D721Med (cell line): ENCODE results near the gene WWTR1.

Experiments used
- DNase-seq: peaks from one replicate; pipeline ENCODE4 v3.0.0; 2011; ENCODE audit warnings: low spot score; ENCODE audit not compliant: insufficient read length
- FAIRE-seq: peaks from 2 replicates; lab custom pipeline; 2011; peaks lifted over from hg19 to GRCh38; lab: Jason Lieb, UNC
- TF ChIP-seq, protein P1 (sequence below): IDR thresholded peaks from 2 replicates; pipeline ENCODE4 v1.5.1; 2012; ENCODE audit warnings: mild to moderate bottlenecking, control low read depth; ENCODE audit not compliant: insufficient read depth; ENCODE audit errors: missing control alignments

Gene WWTR1

GRCh38 chr3:149655826-149656574, 1.8 kb downstream of the WWTR1 start:
- DNase-seq = no peak
- FAIRE-seq = no peak
- TF ChIP-seq, protein P1, sequence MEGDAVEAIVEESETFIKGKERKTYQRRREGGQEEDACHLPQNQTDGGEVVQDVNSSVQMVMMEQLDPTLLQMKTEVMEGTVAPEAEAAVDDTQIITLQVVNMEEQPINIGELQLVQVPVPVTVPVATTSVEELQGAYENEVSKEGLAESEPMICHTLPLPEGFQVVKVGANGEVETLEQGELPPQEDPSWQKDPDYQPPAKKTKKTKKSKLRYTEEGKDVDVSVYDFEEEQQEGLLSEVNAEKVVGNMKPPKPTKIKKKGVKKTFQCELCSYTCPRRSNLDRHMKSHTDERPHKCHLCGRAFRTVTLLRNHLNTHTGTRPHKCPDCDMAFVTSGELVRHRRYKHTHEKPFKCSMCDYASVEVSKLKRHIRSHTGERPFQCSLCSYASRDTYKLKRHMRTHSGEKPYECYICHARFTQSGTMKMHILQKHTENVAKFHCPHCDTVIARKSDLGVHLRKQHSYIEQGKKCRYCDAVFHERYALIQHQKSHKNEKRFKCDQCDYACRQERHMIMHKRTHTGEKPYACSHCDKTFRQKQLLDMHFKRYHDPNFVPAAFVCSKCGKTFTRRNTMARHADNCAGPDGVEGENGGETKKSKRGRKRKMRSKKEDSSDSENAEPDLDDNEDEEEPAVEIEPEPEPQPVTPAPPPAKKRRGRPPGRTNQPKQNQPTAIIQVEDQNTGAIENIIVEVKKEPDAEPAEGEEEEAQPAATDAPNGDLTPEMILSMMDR = no peak

DNA sequence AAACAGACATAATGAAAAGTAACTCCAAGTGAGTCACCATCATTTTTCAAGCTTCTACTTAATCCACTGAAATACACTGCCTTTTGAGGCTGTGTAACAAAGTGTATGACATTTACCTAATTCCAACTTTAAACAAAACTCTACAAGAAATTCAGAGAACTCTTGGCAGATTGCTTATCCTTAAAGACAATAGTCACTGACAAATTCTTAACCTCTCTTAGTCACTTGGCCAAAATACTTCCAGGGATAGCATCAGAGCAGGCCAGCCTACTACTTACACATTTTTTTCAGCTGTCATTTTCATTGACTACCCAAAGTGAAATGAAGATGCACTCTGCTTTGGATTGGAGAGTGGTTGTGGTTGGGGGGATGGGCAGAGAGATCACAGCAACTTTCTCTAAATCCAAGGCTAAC, 3.6 kb downstream of the WWTR1 start:
- FAIRE-seq = no peak
- TF ChIP-seq, protein P1 = no peak
- no peak for DNase-seq

GRCh38 chr3:149653564-149653963, 4.3 kb downstream of the WWTR1 start:
- no peak for FAIRE-seq
- TF ChIP-seq, protein P1 = no peak
- no peak for DNase-seq

DNA sequence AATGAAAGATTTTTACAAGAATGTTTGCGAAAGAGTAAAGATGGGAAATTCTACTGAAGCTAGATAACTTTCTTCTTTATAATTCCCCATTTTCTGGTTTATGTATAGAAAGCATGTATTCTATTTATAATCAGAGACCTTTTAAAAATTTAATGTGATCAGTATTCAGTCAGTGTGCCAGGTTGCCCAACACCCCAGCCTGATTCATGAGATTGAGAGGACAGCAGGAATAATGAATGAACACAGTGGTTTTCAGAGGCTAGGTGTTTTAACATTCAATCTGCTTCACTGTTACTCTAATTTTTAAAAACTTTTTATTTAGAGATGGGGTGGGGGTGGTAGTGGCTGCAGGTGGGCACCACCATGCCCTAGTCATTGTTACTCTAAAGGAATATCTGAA, 4.7 kb downstream of the WWTR1 start:
- DNase-seq (no peak), FAIRE-seq (no peak)
- TF ChIP-seq, protein P1 = no peak

- DNase-seq (no peak), FAIRE-seq (no peak)
Observed at GRCh38 chr3:149650828-149651227, 7.0 kb downstream of the WWTR1 start.

GRCh38 chr3:149648525-149648924, 9.3 kb downstream of the WWTR1 start:
- TF ChIP-seq, protein P1 = no peak
- FAIRE-seq (no peak), DNase-seq (no peak)

More at GRCh38 chr3:149650828-149651227, 7.0 kb downstream of the WWTR1 start:
- TF ChIP-seq, protein P1 = no peak

DNA sequence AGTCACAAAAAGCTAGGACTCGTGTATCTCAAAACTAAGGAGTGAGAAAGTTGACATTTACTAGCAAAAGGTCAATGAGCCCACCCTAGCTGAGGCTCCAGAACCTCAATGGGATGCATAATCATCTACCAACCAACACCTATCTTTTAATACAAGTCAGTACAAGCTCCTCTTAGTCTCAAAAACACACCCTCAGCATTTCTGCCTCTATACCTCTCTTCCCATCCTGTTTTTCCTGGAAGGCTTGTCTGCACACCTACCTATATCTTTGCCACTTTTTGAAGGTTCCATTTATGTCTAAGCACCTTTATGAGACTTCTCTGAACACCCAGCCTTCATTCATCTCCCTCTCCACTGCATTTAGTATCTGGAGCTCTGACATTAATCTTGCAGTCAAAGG, 10.0 kb downstream of the WWTR1 start:
- TF ChIP-seq, protein P1 = no peak
- FAIRE-seq = no peak
- no peak for DNase-seq
